Measurements from ENCODE around the gene PPP1R14C.
"Not testable (repeated sequence)": the region's sequence is repeated elsewhere in the genome, so short reads cannot be mapped to it uniquely, and the experiment has no call there.

PPP1R14C gene

GRCh38 chr6:150137711-150138110 lies 5.1 kb upstream of the PPP1R14C start:
- in situ Hi-C loops (cut with HindIII; ENCODE audit: low sequenced_read_pairs): not testable (repeated sequence)

- in situ Hi-C loops (cut with HindIII; ENCODE audit: low sequenced_read_pairs): no loop called here
These were observed 4.2 kb upstream of the PPP1R14C start for GRCh38 chr6:150138638-150139037.

GRCh38 chr6:150139533-150139932 lies 3.3 kb upstream of the PPP1R14C start:
- in situ Hi-C loops (cut with HindIII; ENCODE audit: low sequenced_read_pairs): no loop called here

GRCh38 chr6:150140236-150140969 lies 2.4 kb upstream of the PPP1R14C start:
- in situ Hi-C loops (cut with HindIII; ENCODE audit: low sequenced_read_pairs): no loop called here

GRCh38 chr6:150142097-150142669 lies 661 bp upstream of the PPP1R14C start:
- in situ Hi-C loops (cut with HindIII; ENCODE audit: low sequenced_read_pairs): no loop called here

- in situ Hi-C loops (cut with HindIII; ENCODE audit: low sequenced_read_pairs): no loop called here
These were observed 861 bp downstream of the PPP1R14C start for GRCh38 chr6:150143516-150144293.

- in situ Hi-C loops (cut with HindIII; ENCODE audit: low sequenced_read_pairs): no loop called here
These were observed 1.5 kb downstream of the PPP1R14C start for GRCh38 chr6:150144294-150144868.

GRCh38 chr6:150145427-150145826 lies 2.6 kb downstream of the PPP1R14C start:
- in situ Hi-C loops (cut with HindIII; ENCODE audit: low sequenced_read_pairs): no loop called here

GRCh38 chr6:150145830-150146229 lies 3.0 kb downstream of the PPP1R14C start:
- in situ Hi-C loops (cut with HindIII; ENCODE audit: low sequenced_read_pairs): no loop called here

- in situ Hi-C loops (cut with HindIII; ENCODE audit: low sequenced_read_pairs): no loop called here
These were observed 3.6 kb downstream of the PPP1R14C start for GRCh38 chr6:150146436-150146835.

GRCh38 chr6:150149146-150149545 lies 6.3 kb downstream of the PPP1R14C start:
- in situ Hi-C loops (cut with HindIII; ENCODE audit: low sequenced_read_pairs): no loop called here

- in situ Hi-C loops (cut with HindIII; ENCODE audit: low sequenced_read_pairs): no loop called here
These were observed 7.6 kb downstream of the PPP1R14C start for GRCh38 chr6:150150458-150150820.

GRCh38 chr6:150150821-150151646 lies 8.2 kb downstream of the PPP1R14C start:
- in situ Hi-C loops (cut with HindIII; ENCODE audit: low sequenced_read_pairs): no loop called here

GRCh38 chr6:150152891-150153876 lies 10.3 kb downstream of the PPP1R14C start:
- in situ Hi-C loops (cut with HindIII; ENCODE audit: low sequenced_read_pairs): no loop called here

GRCh38 chr6:150153905-150154492 lies 11.2 kb downstream of the PPP1R14C start:
- in situ Hi-C loops (cut with HindIII; ENCODE audit: low sequenced_read_pairs): no loop called here

GRCh38 chr6:150156460-150156859 lies 13.6 kb downstream of the PPP1R14C start:
- in situ Hi-C loops (cut with HindIII; ENCODE audit: low sequenced_read_pairs): no loop called here

- in situ Hi-C loops (cut with HindIII; ENCODE audit: low sequenced_read_pairs): no loop called here
These were observed 14.2 kb downstream of the PPP1R14C start for GRCh38 chr6:150157081-150157480.

GRCh38 chr6:150159757-150160156 lies 16.9 kb downstream of the PPP1R14C start:
- in situ Hi-C loops (cut with HindIII; ENCODE audit: low sequenced_read_pairs): no loop called here

GRCh38 chr6:150163970-150164369 lies 21.1 kb downstream of the PPP1R14C start:
- in situ Hi-C loops (cut with HindIII; ENCODE audit: low sequenced_read_pairs): no loop called here

Data from DLD1 (cell line).